GM12873 (cell line): ENCODE results near the gene MED26.

ENCODE experiments used
- CTCF ChIP-seq: IDR thresholded peaks from 2 replicates; pipeline ENCODE4 v1.5.1; 2012; ENCODE audit warnings: low read depth, mild to moderate bottlenecking, moderate library complexity, low read length, control low read depth; ENCODE audit not compliant: insufficient read depth; ENCODE audit errors: missing control alignments

The MED26 gene

GRCh38 chr19:16544473-16545231 lies 83.4 kb downstream of the MED26 start:
- TF ChIP-seq CTCF = no peak

- TF ChIP-seq CTCF = no peak
These were observed 85.0 kb downstream of the MED26 start for GRCh38 chr19:16542910-16543472.

- TF ChIP-seq CTCF = no peak
These were observed 85.7 kb downstream of the MED26 start, which contains the start of gene CHERP for GRCh38 chr19:16542045-16542909. CHERP (minus strand) TSS chr19:16542437; CDS start chr19:16542378, 59 bp downstream.

GRCh38 chr19:16541526-16542044 lies 86.4 kb downstream of the MED26 start:
- TF ChIP-seq CTCF = no peak

GRCh38 chr19:16540948-16541347 lies 87.1 kb downstream of the MED26 start:
- TF ChIP-seq CTCF = no peak

GRCh38 chr19:16537111-16537510 lies 90.9 kb downstream of the MED26 start:
- no peak for TF ChIP-seq CTCF

GRCh38 chr19:16536130-16536529 lies 91.9 kb downstream of the MED26 start:
- TF ChIP-seq CTCF = no peak
